ENCODE data around the gene APLP2.

APLP2 gene

GRCh38 chr11:130055617-130056016 lies 14.1 kb upstream of the APLP2 start:
- Histone ChIP-seq H3K9ac (ENCODE audit: low read depth, low read length) (no peak overlapping the region), H3K36me3 (ENCODE audit: insufficient read depth, low read length) (no peaks in the 10 kb centered on the region), H3K9me3 (ENCODE audit: insufficient read depth, low read length, severe bottlenecking) (no peaks in the 10 kb centered on the region), H2AFZ (ENCODE audit: low read depth, low read length) (no peak overlapping the region), H3K27me3 (ENCODE audit: insufficient read depth, low read length, poor library complexity) (peaks cover 19% of the 10 kb centered on the region), H3K4me2 (ENCODE audit: insufficient read depth, low read length) (no peak overlapping the region), H3K4me3 (ENCODE audit: low read depth in 1 of 2, low read length in 2 of 2) (no peak overlapping the region), H3K79me2 (ENCODE audit: insufficient read depth, low read length) (no peaks in the 10 kb centered on the region), H4K20me1 (ENCODE audit: insufficient read depth, low read length) (no peaks in the 10 kb centered on the region), H3K4me1 (ENCODE audit: insufficient read depth, low read length) (no peaks in the 10 kb centered on the region), H3K27ac (ENCODE audit: low read length) (no peak overlapping the region)
- ATAC-seq (ENCODE audit: insufficient read depth, low read depth) (no peak), DNase-seq (no peak)
- TF ChIP-seq, protein P1, sequence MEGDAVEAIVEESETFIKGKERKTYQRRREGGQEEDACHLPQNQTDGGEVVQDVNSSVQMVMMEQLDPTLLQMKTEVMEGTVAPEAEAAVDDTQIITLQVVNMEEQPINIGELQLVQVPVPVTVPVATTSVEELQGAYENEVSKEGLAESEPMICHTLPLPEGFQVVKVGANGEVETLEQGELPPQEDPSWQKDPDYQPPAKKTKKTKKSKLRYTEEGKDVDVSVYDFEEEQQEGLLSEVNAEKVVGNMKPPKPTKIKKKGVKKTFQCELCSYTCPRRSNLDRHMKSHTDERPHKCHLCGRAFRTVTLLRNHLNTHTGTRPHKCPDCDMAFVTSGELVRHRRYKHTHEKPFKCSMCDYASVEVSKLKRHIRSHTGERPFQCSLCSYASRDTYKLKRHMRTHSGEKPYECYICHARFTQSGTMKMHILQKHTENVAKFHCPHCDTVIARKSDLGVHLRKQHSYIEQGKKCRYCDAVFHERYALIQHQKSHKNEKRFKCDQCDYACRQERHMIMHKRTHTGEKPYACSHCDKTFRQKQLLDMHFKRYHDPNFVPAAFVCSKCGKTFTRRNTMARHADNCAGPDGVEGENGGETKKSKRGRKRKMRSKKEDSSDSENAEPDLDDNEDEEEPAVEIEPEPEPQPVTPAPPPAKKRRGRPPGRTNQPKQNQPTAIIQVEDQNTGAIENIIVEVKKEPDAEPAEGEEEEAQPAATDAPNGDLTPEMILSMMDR (IDR thresholded peaks at IDR 0.05; ENCODE audit: borderline replicate concordance, extremely low read depth, low read length, poor library complexity, severe bottlenecking): no peak
- no peak for TF ChIP-seq EZH2 (IDR thresholded peaks at IDR 0.05; ENCODE audit: borderline replicate concordance, low read depth, low read length, severe bottlenecking)

DNA sequence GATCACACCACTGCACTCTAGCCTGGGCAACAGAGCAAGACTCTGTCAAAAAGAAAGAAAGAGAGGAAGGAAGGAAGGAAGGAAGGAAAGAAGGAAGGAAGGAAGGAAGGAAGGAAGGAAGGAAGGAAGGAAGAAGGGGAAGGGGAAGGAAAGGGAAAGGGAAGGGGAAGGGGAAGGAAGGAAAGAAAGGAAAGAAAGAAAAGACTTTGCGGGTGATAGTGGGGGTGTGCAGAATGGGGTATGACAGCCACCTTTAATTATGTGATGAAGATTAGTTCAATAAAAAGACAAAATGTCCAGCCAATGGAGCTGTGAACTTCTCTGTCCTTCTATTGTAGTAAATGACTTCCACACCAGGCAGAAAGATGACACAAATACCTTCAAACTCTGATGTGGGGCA lies 8.7 kb upstream of the APLP2 start:
- no peaks in the 10 kb centered on the region for H3K79me2 ChIP-seq (ENCODE audit: insufficient read depth, low read length)
- H3K36me3 ChIP-seq (ENCODE audit: insufficient read depth, low read length): no peaks in the 10 kb centered on the region
- no peak overlapping the region for H3K27ac ChIP-seq (ENCODE audit: low read length)
- H2AFZ ChIP-seq (ENCODE audit: low read depth, low read length): no peak overlapping the region
- H4K20me1 ChIP-seq (ENCODE audit: insufficient read depth, low read length): no peaks in the 10 kb centered on the region
- peaks cover 14% of the 10 kb centered on the region for H3K27me3 ChIP-seq (ENCODE audit: insufficient read depth, low read length, poor library complexity)
- H3K4me2 ChIP-seq (ENCODE audit: insufficient read depth, low read length): no peak overlapping the region
- no peak overlapping the region for H3K4me3 ChIP-seq (ENCODE audit: low read depth in 1 of 2, low read length in 2 of 2)
- no peak for ATAC-seq (ENCODE audit: insufficient read depth, low read depth)
- no peak overlapping the region for H3K9ac ChIP-seq (ENCODE audit: low read depth, low read length)
- TF ChIP-seq, protein P1 (IDR thresholded peaks at IDR 0.05; ENCODE audit: borderline replicate concordance, extremely low read depth, low read length, poor library complexity, severe bottlenecking): no peak
- TF ChIP-seq EZH2 (IDR thresholded peaks at IDR 0.05; ENCODE audit: borderline replicate concordance, low read depth, low read length, severe bottlenecking): no peak
- no peak for DNase-seq
- no peaks in the 10 kb centered on the region for H3K9me3 ChIP-seq (ENCODE audit: insufficient read depth, low read length, severe bottlenecking)
- H3K4me1 ChIP-seq (ENCODE audit: insufficient read depth, low read length): no peaks in the 10 kb centered on the region

DNA sequence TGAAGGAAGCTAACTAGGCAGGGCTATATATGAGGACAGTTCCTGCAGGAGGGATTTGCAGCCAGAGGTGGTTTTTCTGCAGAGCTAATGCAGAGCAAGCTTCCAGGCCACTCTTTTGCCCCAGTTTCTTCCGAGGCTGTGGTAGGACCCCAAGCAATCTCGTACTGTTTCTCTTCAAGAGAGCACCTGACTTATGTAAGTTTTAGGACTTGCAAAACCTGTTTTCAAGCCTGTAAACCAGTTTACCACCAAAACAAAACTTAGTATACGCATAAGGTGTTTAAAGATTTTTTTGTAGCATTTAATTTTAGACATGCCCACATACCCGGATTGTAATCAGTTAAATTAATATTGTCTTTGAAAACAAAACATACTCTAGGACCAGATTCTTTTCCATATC lies 7.7 kb upstream of the APLP2 start:
- H3K4me2 ChIP-seq (ENCODE audit: insufficient read depth, low read length): no peak overlapping the region
- no peaks in the 10 kb centered on the region for H3K36me3 ChIP-seq (ENCODE audit: insufficient read depth, low read length)
- H3K4me3 ChIP-seq (ENCODE audit: low read depth in 1 of 2, low read length in 2 of 2): no peak overlapping the region
- H2AFZ ChIP-seq (ENCODE audit: low read depth, low read length): no peak overlapping the region
- no peak overlapping the region for H3K9ac ChIP-seq (ENCODE audit: low read depth, low read length)
- H3K79me2 ChIP-seq (ENCODE audit: insufficient read depth, low read length): no peaks in the 10 kb centered on the region
- TF ChIP-seq, protein P1 (IDR thresholded peaks at IDR 0.05; ENCODE audit: borderline replicate concordance, extremely low read depth, low read length, poor library complexity, severe bottlenecking): no peak
- TF ChIP-seq EZH2 (IDR thresholded peaks at IDR 0.05; ENCODE audit: borderline replicate concordance, low read depth, low read length, severe bottlenecking): no peak
- H3K27ac ChIP-seq (ENCODE audit: low read length): no peak overlapping the region
- ATAC-seq (ENCODE audit: insufficient read depth, low read depth): no peak
- H3K4me1 ChIP-seq (ENCODE audit: insufficient read depth, low read length): no peaks in the 10 kb centered on the region
- no peaks in the 10 kb centered on the region for H3K9me3 ChIP-seq (ENCODE audit: insufficient read depth, low read length, severe bottlenecking)
- no peaks in the 10 kb centered on the region for H4K20me1 ChIP-seq (ENCODE audit: insufficient read depth, low read length)
- peaks cover 11% of the 10 kb centered on the region for H3K27me3 ChIP-seq (ENCODE audit: insufficient read depth, low read length, poor library complexity)
- no peak for DNase-seq

GRCh38 chr11:130063451-130063850 lies 6.2 kb upstream of the APLP2 start:
- Histone ChIP-seq H3K27ac (ENCODE audit: low read length) (no peak overlapping the region), H2AFZ (ENCODE audit: low read depth, low read length) (no peak overlapping the region), H4K20me1 (ENCODE audit: insufficient read depth, low read length) (no peaks in the 10 kb centered on the region), H3K27me3 (ENCODE audit: insufficient read depth, low read length, poor library complexity) (peaks cover 8% of the 10 kb centered on the region), H3K4me2 (ENCODE audit: insufficient read depth, low read length) (no peak overlapping the region), H3K4me3 (ENCODE audit: low read depth in 1 of 2, low read length in 2 of 2) (no peak overlapping the region), H3K79me2 (ENCODE audit: insufficient read depth, low read length) (no peaks in the 10 kb centered on the region), H3K4me1 (ENCODE audit: insufficient read depth, low read length) (peaks cover 2% of the 10 kb centered on the region), H3K9ac (ENCODE audit: low read depth, low read length) (no peak overlapping the region), H3K36me3 (ENCODE audit: insufficient read depth, low read length) (no peaks in the 10 kb centered on the region), H3K9me3 (ENCODE audit: insufficient read depth, low read length, severe bottlenecking) (no peaks in the 10 kb centered on the region)
- ATAC-seq (ENCODE audit: insufficient read depth, low read depth) (no peak), DNase-seq (no peak)
- TF ChIP-seq, protein P1 (IDR thresholded peaks at IDR 0.05; ENCODE audit: borderline replicate concordance, extremely low read depth, low read length, poor library complexity, severe bottlenecking): no peak
- no peak for TF ChIP-seq EZH2 (IDR thresholded peaks at IDR 0.05; ENCODE audit: borderline replicate concordance, low read depth, low read length, severe bottlenecking)

Data from DND-41 (cell line).